SK-N-SH treated with all-trans-retinoic acid at 6 μM for 48 hours (cell line): ENCODE results near the gene RBM14.

Experiments used
- SNAI2 ChIP-seq: fragments of 250-450 bp; sonication (Bioruptor Pico); IDR thresholded peaks from 2 replicates; pipeline ENCODE4 v1.5.0; 2020; ENCODE audit warnings: mild to moderate bottlenecking, moderate library complexity
- TOX ChIP-seq: fragments of 250-450 bp; sonication (Bioruptor Pico); IDR thresholded peaks from 2 replicates; pipeline ENCODE4 v1.8.0; 2021; ENCODE audit warnings: mild to moderate bottlenecking, moderate library complexity, borderline replicate concordance
- ZFP3 ChIP-seq: fragments of 250-450 bp; sonication (Bioruptor Pico); IDR thresholded peaks from 2 replicates; pipeline ENCODE4 v1.5.0; 2020; ENCODE audit warnings: mild to moderate bottlenecking, moderate library complexity
- ZNF8 ChIP-seq: fragments of 450-650 bp; formaldehyde crosslinking; IDR thresholded peaks from 2 replicates; pipeline ENCODE4 v1.5.0; 2020; ENCODE audit warnings: mild to moderate bottlenecking, moderate library complexity
- TF ChIP-seq, protein P1 (sequence below): fragments of 250-450 bp; sonication (Bioruptor Pico); IDR thresholded peaks from 2 replicates; pipeline ENCODE4 v1.8.0; 2020; ENCODE audit warnings: mild to moderate bottlenecking, moderate library complexity, borderline replicate concordance

DNA sequence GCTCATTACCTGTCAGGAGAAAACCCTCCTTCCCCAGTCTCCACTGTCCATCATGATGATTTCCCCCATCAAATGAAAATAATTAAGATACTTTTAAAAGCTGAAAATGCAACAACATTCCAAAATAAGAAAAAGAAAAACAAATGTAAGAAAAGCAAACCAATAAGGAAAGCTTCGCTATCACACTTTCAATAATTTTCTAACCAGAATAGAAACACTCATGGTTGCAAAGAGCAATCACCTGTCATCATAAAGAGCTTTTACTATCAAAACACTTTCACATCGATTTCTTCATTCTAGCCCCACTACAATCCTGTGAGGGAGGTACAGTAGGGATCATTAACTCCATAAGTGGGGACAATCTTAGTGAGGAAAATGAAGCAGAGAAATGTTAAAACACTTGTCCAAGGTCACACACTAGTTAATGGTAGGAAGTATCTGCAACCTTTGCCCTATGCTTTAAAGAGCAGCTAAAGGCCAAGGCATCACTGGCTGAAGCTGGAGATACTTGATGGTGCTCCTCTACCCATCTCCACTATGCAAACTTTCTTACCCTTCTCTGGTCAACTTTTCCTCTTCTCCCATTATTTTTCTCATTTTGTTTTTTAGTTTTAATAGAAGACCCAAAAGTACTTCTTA is 58.7 kb downstream of the RBM14 start:
- TF ChIP-seq, protein P1, sequence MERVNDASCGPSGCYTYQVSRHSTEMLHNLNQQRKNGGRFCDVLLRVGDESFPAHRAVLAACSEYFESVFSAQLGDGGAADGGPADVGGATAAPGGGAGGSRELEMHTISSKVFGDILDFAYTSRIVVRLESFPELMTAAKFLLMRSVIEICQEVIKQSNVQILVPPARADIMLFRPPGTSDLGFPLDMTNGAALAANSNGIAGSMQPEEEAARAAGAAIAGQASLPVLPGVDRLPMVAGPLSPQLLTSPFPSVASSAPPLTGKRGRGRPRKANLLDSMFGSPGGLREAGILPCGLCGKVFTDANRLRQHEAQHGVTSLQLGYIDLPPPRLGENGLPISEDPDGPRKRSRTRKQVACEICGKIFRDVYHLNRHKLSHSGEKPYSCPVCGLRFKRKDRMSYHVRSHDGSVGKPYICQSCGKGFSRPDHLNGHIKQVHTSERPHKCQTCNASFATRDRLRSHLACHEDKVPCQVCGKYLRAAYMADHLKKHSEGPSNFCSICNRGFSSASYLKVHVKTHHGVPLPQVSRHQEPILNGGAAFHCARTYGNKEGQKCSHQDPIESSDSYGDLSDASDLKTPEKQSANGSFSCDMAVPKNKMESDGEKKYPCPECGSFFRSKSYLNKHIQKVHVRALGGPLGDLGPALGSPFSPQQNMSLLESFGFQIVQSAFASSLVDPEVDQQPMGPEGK (CRISPR knock-in tag) = no peak
- TF ChIP-seq TOX (CRISPR knock-in tag) = no peak
- no peak for TF ChIP-seq ZFP3 (CRISPR knock-in tag)
- no peak for TF ChIP-seq ZNF8 (CRISPR knock-in tag)
- no peak for TF ChIP-seq SNAI2 (CRISPR knock-in tag)
